Stimulated activated CD4-positive, alpha-beta T cell treated with anti-CD3 and anti-CD28 coated beads, Interleukin-15, amount 100 ng/mL, for 1 hour (primary cell): Measurements from ENCODE around the gene PRDM5.
"Not testable (repeated sequence)": the region's sequence is repeated elsewhere in the genome, so short reads cannot be mapped to it uniquely, and the experiment has no call there.

Experiments used
- DNase-seq, 2 donors: peaks; one replicate each; pipeline ENCODE4 v3.0.0-alpha.2; 2020; ENCODE audit warnings: low read depth in 1 of 2, low spot score in 1 of 2

The PRDM5 gene

DNA sequence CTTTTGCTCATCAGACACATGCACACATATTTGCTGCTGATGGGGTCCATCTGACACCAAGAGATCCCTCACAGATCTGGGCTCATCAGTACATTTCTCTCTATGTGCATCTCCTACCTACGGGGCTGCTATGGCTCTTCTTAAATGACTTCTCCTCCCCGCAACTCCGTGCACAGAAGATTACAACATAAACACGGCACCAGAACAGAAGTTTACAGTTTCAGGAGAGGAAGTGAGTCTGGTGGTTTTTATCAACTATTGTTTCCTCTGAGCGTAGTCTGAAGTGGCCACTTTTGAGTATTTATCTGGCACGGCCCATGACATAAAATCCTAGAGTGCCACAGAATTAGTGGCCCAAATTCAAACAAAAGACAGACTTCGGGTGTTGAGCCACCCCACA lies 263.8 kb downstream of the PRDM5 start:
- DNase-seq = no peak

DNA sequence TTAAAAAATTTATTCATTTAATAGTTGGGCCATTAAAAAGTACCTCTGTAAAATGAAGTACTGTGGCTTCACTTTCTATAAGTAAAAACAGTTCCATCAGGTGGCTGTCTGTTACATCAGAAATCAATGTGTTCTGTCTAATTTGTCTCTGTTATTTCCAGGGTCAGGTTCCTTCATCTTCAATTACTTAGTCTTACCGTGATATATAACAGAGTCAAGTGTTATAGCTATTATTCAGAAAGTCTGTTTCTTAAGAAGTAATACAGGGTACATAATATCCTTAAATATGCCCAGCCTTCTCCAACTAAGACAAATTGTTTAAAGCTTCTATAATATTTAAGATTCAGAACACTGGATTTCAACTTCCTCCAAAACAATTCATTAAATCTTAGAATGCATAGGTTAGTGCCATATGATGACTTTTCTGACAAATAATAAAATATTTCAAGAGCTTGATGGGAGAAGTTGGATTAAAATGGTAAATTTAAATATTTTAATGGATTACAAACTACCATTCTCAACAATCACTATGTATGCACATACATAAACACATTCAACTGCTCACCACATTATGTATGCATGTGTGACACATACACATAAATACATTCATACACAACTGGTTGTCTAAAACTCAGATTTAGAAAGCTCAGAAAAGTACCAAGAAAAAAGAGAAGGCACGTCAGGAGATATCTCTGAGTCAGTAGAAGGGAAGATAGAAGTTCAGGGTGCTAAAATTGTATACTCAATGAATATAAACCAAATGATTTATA lies 268.5 kb downstream of the PRDM5 start:
- no peak for DNase-seq

DNA sequence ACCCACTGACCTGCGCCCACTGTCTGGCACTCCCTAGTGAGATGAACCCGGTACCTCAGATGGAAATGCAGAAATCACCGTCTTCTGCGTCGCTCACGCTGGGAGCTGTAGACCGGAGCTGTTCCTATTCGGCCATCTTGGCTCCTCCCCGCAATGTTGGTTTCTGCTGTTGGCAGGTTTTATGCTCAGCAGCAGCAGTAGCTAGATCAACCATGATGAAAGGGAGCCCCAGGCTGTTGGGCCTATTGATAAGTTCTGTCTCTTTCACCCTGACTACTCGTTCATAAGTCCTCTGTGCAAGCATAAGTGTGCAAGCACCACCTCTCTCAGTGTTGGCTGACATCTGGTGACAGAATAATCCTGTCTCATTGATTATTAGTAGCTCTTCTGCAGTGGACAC lies 274.2 kb downstream of the PRDM5 start:
- DNase-seq = not testable (repeated sequence)
